ENCODE data around the gene LNX1. TPM values are rescaled to one million over a fixed set of nuclear protein-coding genes. Genes with fewer than 3 reads are reported as not detected.
"Not testable (repeated sequence)": the region's sequence is repeated elsewhere in the genome, so short reads cannot be mapped to it uniquely, and the experiment has no call there.

The LNX1 gene
- total RNA-seq, 1 donor from 2014 or later = 13.0 TPM

DNA sequence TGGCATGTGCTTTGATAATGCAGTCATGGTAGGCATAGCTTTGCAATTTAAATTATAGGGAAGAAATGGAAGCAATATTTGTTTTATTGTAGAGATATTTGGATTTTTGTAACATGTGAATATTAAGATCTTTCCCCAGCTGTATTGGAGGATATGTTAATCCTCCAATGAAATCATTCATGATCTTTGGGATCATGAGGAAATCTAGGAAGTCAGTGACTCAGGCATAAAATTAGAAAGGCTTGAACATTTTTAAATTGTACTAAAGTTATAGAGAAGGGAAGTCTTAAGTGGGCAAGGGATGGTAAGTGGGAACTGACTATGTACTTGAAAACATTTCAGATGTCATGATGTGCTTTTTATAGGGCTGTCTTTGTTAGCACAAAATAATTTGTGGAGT is 167.0 kb downstream of the LNX1 start:
- H3K27me3 Mint-ChIP-seq (ENCODE audit: low read depth) = no peaks in the 10 kb centered on the region
- TF ChIP-seq, protein P1, sequence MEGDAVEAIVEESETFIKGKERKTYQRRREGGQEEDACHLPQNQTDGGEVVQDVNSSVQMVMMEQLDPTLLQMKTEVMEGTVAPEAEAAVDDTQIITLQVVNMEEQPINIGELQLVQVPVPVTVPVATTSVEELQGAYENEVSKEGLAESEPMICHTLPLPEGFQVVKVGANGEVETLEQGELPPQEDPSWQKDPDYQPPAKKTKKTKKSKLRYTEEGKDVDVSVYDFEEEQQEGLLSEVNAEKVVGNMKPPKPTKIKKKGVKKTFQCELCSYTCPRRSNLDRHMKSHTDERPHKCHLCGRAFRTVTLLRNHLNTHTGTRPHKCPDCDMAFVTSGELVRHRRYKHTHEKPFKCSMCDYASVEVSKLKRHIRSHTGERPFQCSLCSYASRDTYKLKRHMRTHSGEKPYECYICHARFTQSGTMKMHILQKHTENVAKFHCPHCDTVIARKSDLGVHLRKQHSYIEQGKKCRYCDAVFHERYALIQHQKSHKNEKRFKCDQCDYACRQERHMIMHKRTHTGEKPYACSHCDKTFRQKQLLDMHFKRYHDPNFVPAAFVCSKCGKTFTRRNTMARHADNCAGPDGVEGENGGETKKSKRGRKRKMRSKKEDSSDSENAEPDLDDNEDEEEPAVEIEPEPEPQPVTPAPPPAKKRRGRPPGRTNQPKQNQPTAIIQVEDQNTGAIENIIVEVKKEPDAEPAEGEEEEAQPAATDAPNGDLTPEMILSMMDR (IDR thresholded peaks at IDR 0.05; ENCODE audit: unreplicated experiment) = no peak
- peak overlapping the region; percentile 57 for H3K27ac Mint-ChIP-seq
- DNase-seq (ENCODE audit: low spot score in 2 of 2, unreplicated experiment in 2 of 2) = no peak
- H3K4me1 Mint-ChIP-seq = peaks cover 6% of the 10 kb centered on the region
- no peak overlapping the region for H3K4me3 Mint-ChIP-seq
- H3K36me3 Mint-ChIP-seq = peaks cover 13% of the 10 kb centered on the region
- no peaks in the 10 kb centered on the region for H3K9me3 Mint-ChIP-seq

- DNase-seq (ENCODE audit: low spot score in 2 of 2, unreplicated experiment in 2 of 2) = no peak
- Mint-ChIP-seq H3K4me1 (peaks cover 6% of the 10 kb centered on the region), H3K27ac (no peak overlapping the region), H3K36me3 (peaks cover 4% of the 10 kb centered on the region), H3K4me3 (no peak overlapping the region), H3K9me3 (no peaks in the 10 kb centered on the region), H3K27me3 (ENCODE audit: low read depth) (no peaks in the 10 kb centered on the region)
- TF ChIP-seq, protein P1 (IDR thresholded peaks at IDR 0.05; ENCODE audit: unreplicated experiment) = no peak
These were observed 168.9 kb downstream of the LNX1 start for GRCh38 chr4:53422367-53422766.

GRCh38 chr4:53421791-53422190 is 169.5 kb downstream of the LNX1 start:
- Mint-ChIP-seq H3K4me1 (peaks cover 6% of the 10 kb centered on the region), H3K9me3 (no peaks in the 10 kb centered on the region), H3K4me3 (no peak overlapping the region), H3K27ac (no peak overlapping the region), H3K27me3 (ENCODE audit: low read depth) (no peaks in the 10 kb centered on the region), H3K36me3 (peaks cover 4% of the 10 kb centered on the region)
- DNase-seq (ENCODE audit: low spot score in 2 of 2, unreplicated experiment in 2 of 2) = no peak
- TF ChIP-seq, protein P1 (IDR thresholded peaks at IDR 0.05; ENCODE audit: unreplicated experiment) = no peak

GRCh38 chr4:53419208-53419607 is 172.1 kb downstream of the LNX1 start:
- Mint-ChIP-seq H3K27me3 (ENCODE audit: low read depth) (no peaks in the 10 kb centered on the region), H3K4me3 (no peak overlapping the region), H3K27ac (no peak overlapping the region), H3K4me1 (no peaks in the 10 kb centered on the region), H3K36me3 (peaks cover 12% of the 10 kb centered on the region), H3K9me3 (no peaks in the 10 kb centered on the region)
- DNase-seq (ENCODE audit: low spot score in 2 of 2, unreplicated experiment in 2 of 2) = no peak
- TF ChIP-seq, protein P1 (IDR thresholded peaks at IDR 0.05; ENCODE audit: unreplicated experiment) = no peak

GRCh38 chr4:53409479-53409878 is 181.8 kb downstream of the LNX1 start:
- H3K36me3 Mint-ChIP-seq = peaks cover 52% of the 10 kb centered on the region
- DNase-seq (ENCODE audit: low spot score in 2 of 2, unreplicated experiment in 2 of 2); H3K4me3 Mint-ChIP-seq; H3K27me3 Mint-ChIP-seq (ENCODE audit: low read depth); H3K27ac Mint-ChIP-seq; H3K4me1 Mint-ChIP-seq: not testable (repeated sequence)
- H3K9me3 Mint-ChIP-seq = peaks cover 27% of the 10 kb centered on the region

Other genes starting within 250 kb of the LNX1 start
- 14.5 to 15.8 TPM (median 15.6 TPM) in 3 replicates for gene SCFD2, start 225.4 kb downstream of the LNX1 start, total RNA-seq
- gene FIP1L1, start 213.8 kb downstream of the LNX1 start, total RNA-seq = 79.4 to 85.1 TPM (median 82.6 TPM) in 3 replicates

All from mesothelial cell of epicardium (in vitro differentiated cells).